HCT116 (cell line): ENCODE measurements around the gene VEGFA. TPM values are rescaled to one million over a fixed set of nuclear protein-coding genes. Genes with fewer than 3 reads are reported as not detected.

Source experiments
- ATAC-seq: fragments of 200-7000 bp; cut with Tn5 transposase; 2 replicates; pipeline ENCODE4 v1.9.1; 2020; ENCODE audit warnings: mild to moderate bottlenecking, moderate library complexity
- BruUV-seq: library from RNA; stranded (reverse); fragments of 400-500 nt; replicated peaks from 2 replicates; lab custom pipeline; 2021; lab: Mats Ljungman, UMichigan
- CTCF ChIA-PET: fragments of 300-600 bp; sonication (Branson Sonifier 250); formaldehyde crosslinking; loops from one replicate; lab custom pipeline; 2021; ENCODE audit warnings: antibody characterized with exemption; lab: Charles Lee
- POLR2A ChIA-PET: fragments of 300-600, 350-600 bp; sonication (Branson Sonifier 250); formaldehyde crosslinking; loops from one replicate; lab custom pipeline; 2021; ENCODE audit warnings: antibody characterized with exemption; lab: Charles Lee
- RAD21 ChIA-PET, 2 experiments: fragments of 300-600 bp; sonication (Branson Sonifier 250); formaldehyde crosslinking; loops; one replicate each; lab custom pipeline; 2023; ENCODE audit warnings: low total read pairs in 2 of 2; ENCODE audit not compliant: uncharacterized antibody in 2 of 2, unreplicated experiment in 2 of 2, low non-redundant PET in 1 of 2; lab: Charles Lee
- DNase-seq: peaks from one replicate; pipeline ENCODE4 v3.0.0-alpha.2; 2010; ENCODE audit warnings: low read depth, low spot score
- H2AFZ ChIP-seq: fragments of 200-600 bp; shearing (Covaris generic), sonication (generic); 2 replicates; pipeline ENCODE4 v1.6.1; 2017; ENCODE audit warnings: low read depth, mixed run types, mixed read lengths, antibody characterized with exemption, low read length; ENCODE audit not compliant: poor library complexity, severe bottlenecking
- H3K27ac ChIP-seq: 2 replicates; pipeline ENCODE4 v1.5.1; 2012; ENCODE audit warnings: low read depth, low read length
- H3K27me3 ChIP-seq: fragments of 200-600 bp; sonication (generic); 2 replicates; pipeline ENCODE4 v1.6.1; 2016; ENCODE audit warnings: mixed run types, low read length, mixed read lengths; ENCODE audit not compliant: insufficient read depth
- H3K36me3 ChIP-seq, 2 experiments: fragments of 200-500 bp in 1 of 2; fragments of 200-600 bp in 1 of 2; sonication (Bioruptor generic) in 1 of 2; sonication (generic) in 1 of 2; 2 replicates each; pipeline versions ENCODE4 v1.5.1 to v1.6.1; 2014 to 2016; ENCODE audit warnings: low read length in 2 of 2, inconsistent platforms in 1 of 2, mixed read lengths in 1 of 2, mixed run types in 1 of 2; ENCODE audit not compliant: insufficient read depth in 2 of 2, control insufficient read depth in 1 of 2
- H3K4me1 ChIP-seq, 2 experiments: fragments of 200-600 bp in 1 of 2; sonication (generic) in 1 of 2; 2 replicates each; pipeline versions ENCODE4 v1.5.1 to v1.6.1; 2012 to 2017; ENCODE audit warnings: low read length in 2 of 2, inconsistent platforms in 1 of 2, mild to moderate bottlenecking in 1 of 2, mixed read lengths in 1 of 2, mixed run types in 1 of 2, moderate library complexity in 1 of 2; ENCODE audit not compliant: insufficient read depth in 2 of 2, control insufficient read depth in 1 of 2
- H3K4me2 ChIP-seq: fragments of 200-600 bp; sonication (generic); 2 replicates; pipeline ENCODE4 v1.6.1; 2017; ENCODE audit warnings: mixed run types, low read length, mixed read lengths
- H3K4me3 ChIP-seq, 2 experiments: fragments of 200-600 bp in 1 of 2; sonication (generic) in 1 of 2; replicated peaks in 1 of 2; 2 replicates each; pipeline ENCODE4 v1.5.1; 2011 to 2016; ENCODE audit warnings: low read length in 2 of 2, control low read depth in 1 of 2, low read depth in 1 of 2, mild to moderate bottlenecking in 1 of 2, mixed read lengths in 1 of 2, mixed run types in 1 of 2
- H3K79me2 ChIP-seq: fragments of 200-600 bp; sonication (generic); 2 replicates; pipeline ENCODE4 v1.6.1; 2017; ENCODE audit warnings: mild to moderate bottlenecking, mixed run types, low read length, moderate library complexity, mixed read lengths; ENCODE audit not compliant: insufficient read depth
- H3K9ac ChIP-seq: fragments of 200-600 bp; sonication (generic); 2 replicates; pipeline ENCODE4 v1.6.1; 2016; ENCODE audit warnings: low read length, mixed read lengths
- H3K9me2 ChIP-seq: fragments of 200-600 bp; sonication (generic), shearing (Covaris generic); 2 replicates; pipeline ENCODE4 v1.6.1; 2017; ENCODE audit warnings: mixed run types, mild to moderate bottlenecking, moderate library complexity; ENCODE audit not compliant: insufficient read depth
- H3K9me3 ChIP-seq, 2 experiments: fragments of 200-500 bp in 1 of 2; fragments of 200-600 bp in 1 of 2; sonication (Bioruptor generic) in 1 of 2; sonication (generic) in 1 of 2; 2 replicates each; pipeline ENCODE4 v1.6.1; 2014 to 2017; ENCODE audit warnings: low read length in 2 of 2, mixed read lengths in 2 of 2, inconsistent platforms in 1 of 2, low read depth in 1 of 2, mild to moderate bottlenecking in 1 of 2, mixed run types in 1 of 2, moderate library complexity in 1 of 2; ENCODE audit not compliant: control insufficient read depth in 1 of 2, insufficient read depth in 1 of 2
- H4K20me1 ChIP-seq: fragments of 200-600 bp; sonication (generic), shearing (Covaris generic); 2 replicates; pipeline ENCODE4 v1.6.1; 2017; ENCODE audit warnings: mixed run types, mild to moderate bottlenecking, moderate library complexity; ENCODE audit not compliant: insufficient read depth
- CBX3 ChIP-seq: IDR thresholded peaks from 2 replicates; pipeline ENCODE4 v1.6.1; 2012; ENCODE audit warnings: low read depth
- CEBPB ChIP-seq: IDR thresholded peaks from 2 replicates; pipeline ENCODE4 v1.6.1; 2012; ENCODE audit warnings: low read depth
- EGR1 ChIP-seq: IDR thresholded peaks from 2 replicates; pipeline ENCODE4 v1.6.1; 2012; ENCODE audit warnings: low read depth
- ELF1 ChIP-seq: IDR thresholded peaks from 2 replicates; pipeline ENCODE4 v1.6.1; 2012; ENCODE audit warnings: low read depth, borderline replicate concordance
- EZH2 ChIP-seq: fragments of 200-600 bp; sonication (generic); IDR thresholded peaks from 2 replicates; pipeline ENCODE4 v1.6.1; 2017; ENCODE audit warnings: antibody characterized with exemption, mixed run types
- EZH2phosphoT487 ChIP-seq: fragments of 200-600 bp; IDR thresholded peaks from 2 replicates; pipeline ENCODE4 v1.6.1; 2018; ENCODE audit warnings: antibody characterized with exemption, borderline replicate concordance
- FOSL1 ChIP-seq: IDR thresholded peaks from 2 replicates; pipeline ENCODE4 v1.6.1; 2012; ENCODE audit warnings: low read depth
- JUND ChIP-seq: IDR thresholded peaks from 2 replicates; pipeline ENCODE4 v1.6.1; 2012
- POLR2A ChIP-seq: IDR thresholded peaks from 2 replicates; pipeline ENCODE4 v1.7.0; 2011; ENCODE audit warnings: borderline replicate concordance; ENCODE audit not compliant: insufficient read depth, insufficient read length; ENCODE audit errors: extremely low read depth
- POLR2AphosphoS5 ChIP-seq: IDR thresholded peaks from 2 replicates; pipeline ENCODE4 v1.6.1; 2011; ENCODE audit warnings: mild to moderate bottlenecking, low read depth, low read length, moderate library complexity
- RAD21 ChIP-seq: IDR thresholded peaks from 2 replicates; pipeline ENCODE4 v1.6.1; 2012; ENCODE audit warnings: low read depth, mild to moderate bottlenecking
- SIN3A ChIP-seq: IDR thresholded peaks from 2 replicates; pipeline ENCODE4 v1.6.1; 2012; ENCODE audit warnings: low read depth
- SP1 ChIP-seq: IDR thresholded peaks from 2 replicates; pipeline ENCODE4 v1.6.1; 2012; ENCODE audit warnings: low read depth
- SRF ChIP-seq: IDR thresholded peaks from 2 replicates; pipeline ENCODE4 v1.6.1; 2012; ENCODE audit warnings: low read depth
- TCF7L2 ChIP-seq: IDR thresholded peaks from 2 replicates; pipeline ENCODE4 v1.7.0; 2011; ENCODE audit warnings: borderline replicate concordance, inconsistent platforms; ENCODE audit not compliant: insufficient read depth, insufficient read length; ENCODE audit errors: extremely low read depth
- ZFX ChIP-seq: fragments of 450-650 bp; IDR thresholded peaks from 2 replicates; pipeline ENCODE4 v1.6.1; 2017
- intact Hi-C: fragments of 100-400 bp; cut with micrococcal nuclease; formaldehyde crosslinking; loops from 2 replicates; pipeline ENCODE4 v1.10.0; 2022
- total RNA-seq: library from RNA; stranded (reverse); gene quantifications from one replicate; pipeline ENCODE4 v1.2.1, GENCODE V29; 2021; ENCODE audit not compliant: unreplicated experiment
- TF ChIP-seq, protein P1 (sequence below): IDR thresholded peaks from 2 replicates; pipeline ENCODE4 v1.6.1; 2012
- TF ChIP-seq, protein P2 (sequence below), 3 experiments: fragments of 200-600 bp in 1 of 3; sonication (generic) in 1 of 3; IDR thresholded peaks in 2 of 3; conservative IDR thresholded peaks in 1 of 3; 2 replicates each; pipeline ENCODE4 v1.5.1; 2012 to 2017; ENCODE audit warnings: low read depth in 2 of 3, low read length in 2 of 3, antibody characterized with exemption in 1 of 3, borderline replicate concordance in 1 of 3, control low read depth in 1 of 3, mild to moderate bottlenecking in 1 of 3, mixed read lengths in 1 of 3, mixed run types in 1 of 3, moderate library complexity in 1 of 3; ENCODE audit not compliant: insufficient read depth in 1 of 3
- TF ChIP-seq, protein P3 (sequence below): IDR thresholded peaks from 2 replicates; pipeline ENCODE4 v1.6.1; 2012; ENCODE audit warnings: low read depth
- TF ChIP-seq, protein P4 (sequence below): IDR thresholded peaks from 2 replicates; pipeline ENCODE4 v1.6.1; 2011; ENCODE audit warnings: mild to moderate bottlenecking, low read length, moderate library complexity; ENCODE audit not compliant: insufficient replicate concordance; ENCODE audit errors: extremely low read depth

The VEGFA gene
- total RNA-seq, 1 experiment from 2014 or later, result 112 TPM

DNA sequence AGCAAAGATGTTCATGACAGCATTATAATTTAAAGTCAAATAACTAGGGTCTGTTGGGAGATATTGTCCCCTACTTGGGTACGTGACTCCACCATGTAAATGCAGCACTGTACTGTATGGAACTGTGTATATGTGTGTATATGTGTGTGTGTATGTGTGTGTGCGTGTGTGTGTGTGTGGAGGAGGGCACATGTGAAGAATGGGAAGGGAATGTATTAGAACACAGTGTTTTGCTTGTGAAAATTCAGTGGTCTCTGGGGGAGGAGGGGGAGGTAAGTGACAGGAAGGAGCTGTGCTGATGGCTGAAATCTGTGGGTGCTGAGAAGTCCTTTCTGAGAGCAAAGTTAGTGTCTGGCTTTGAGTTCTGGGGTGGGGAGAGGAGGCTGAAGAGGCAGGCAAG, 23.9 kb upstream of the VEGFA start:
- Histone ChIP-seq H2AFZ (no peak overlapping the region), H4K20me1 (no peaks in the 10 kb centered on the region), H3K9me2 (no peaks in the 10 kb centered on the region), H3K4me2 (no peak overlapping the region), H3K9ac (no peak overlapping the region), H3K27ac (no peak overlapping the region), H3K4me3 (no peak overlapping the region)
- CTCF ChIA-PET, result interaction anchor here (0.6 to 1.2 kb wide), 2 partner anchors 24 to 54 kb away, joined by 3 to 4 read pairs; partner anchors contain the start of gene VEGFA
- no TSS peak for BruUV-seq
- RAD21 ChIA-PET, result no interaction called here
- intact Hi-C loops, result no loop called here
- TF ChIP-seq ELF1 (no peak), SIN3A (no peak), CEBPB (no peak), JUND (no peak), TCF7L2 (no peak), SP1 (no peak), FOSL1 (no peak), EZH2phosphoT487 (no peak), ZFX (no peak), CBX3 (no peak), POLR2A (no peak), POLR2AphosphoS5 (no peak), EGR1 (no peak), SRF (no peak), RAD21 (no peak), EZH2 (no peak)
- TF ChIP-seq, protein P1, sequence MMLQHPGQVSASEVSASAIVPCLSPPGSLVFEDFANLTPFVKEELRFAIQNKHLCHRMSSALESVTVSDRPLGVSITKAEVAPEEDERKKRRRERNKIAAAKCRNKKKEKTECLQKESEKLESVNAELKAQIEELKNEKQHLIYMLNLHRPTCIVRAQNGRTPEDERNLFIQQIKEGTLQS, result no peak
- TF ChIP-seq, protein P2, sequence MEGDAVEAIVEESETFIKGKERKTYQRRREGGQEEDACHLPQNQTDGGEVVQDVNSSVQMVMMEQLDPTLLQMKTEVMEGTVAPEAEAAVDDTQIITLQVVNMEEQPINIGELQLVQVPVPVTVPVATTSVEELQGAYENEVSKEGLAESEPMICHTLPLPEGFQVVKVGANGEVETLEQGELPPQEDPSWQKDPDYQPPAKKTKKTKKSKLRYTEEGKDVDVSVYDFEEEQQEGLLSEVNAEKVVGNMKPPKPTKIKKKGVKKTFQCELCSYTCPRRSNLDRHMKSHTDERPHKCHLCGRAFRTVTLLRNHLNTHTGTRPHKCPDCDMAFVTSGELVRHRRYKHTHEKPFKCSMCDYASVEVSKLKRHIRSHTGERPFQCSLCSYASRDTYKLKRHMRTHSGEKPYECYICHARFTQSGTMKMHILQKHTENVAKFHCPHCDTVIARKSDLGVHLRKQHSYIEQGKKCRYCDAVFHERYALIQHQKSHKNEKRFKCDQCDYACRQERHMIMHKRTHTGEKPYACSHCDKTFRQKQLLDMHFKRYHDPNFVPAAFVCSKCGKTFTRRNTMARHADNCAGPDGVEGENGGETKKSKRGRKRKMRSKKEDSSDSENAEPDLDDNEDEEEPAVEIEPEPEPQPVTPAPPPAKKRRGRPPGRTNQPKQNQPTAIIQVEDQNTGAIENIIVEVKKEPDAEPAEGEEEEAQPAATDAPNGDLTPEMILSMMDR (IDR thresholded peaks at IDR 0.05 in 2 of 3, conservative IDR thresholded peaks at IDR 0.05 in 1 of 3; ENCODE audit: borderline replicate concordance in 1 of 3, insufficient read depth in 1 of 3, low read depth in 2 of 3, low read length in 2 of 3), result no peak
- TF ChIP-seq, protein P3, sequence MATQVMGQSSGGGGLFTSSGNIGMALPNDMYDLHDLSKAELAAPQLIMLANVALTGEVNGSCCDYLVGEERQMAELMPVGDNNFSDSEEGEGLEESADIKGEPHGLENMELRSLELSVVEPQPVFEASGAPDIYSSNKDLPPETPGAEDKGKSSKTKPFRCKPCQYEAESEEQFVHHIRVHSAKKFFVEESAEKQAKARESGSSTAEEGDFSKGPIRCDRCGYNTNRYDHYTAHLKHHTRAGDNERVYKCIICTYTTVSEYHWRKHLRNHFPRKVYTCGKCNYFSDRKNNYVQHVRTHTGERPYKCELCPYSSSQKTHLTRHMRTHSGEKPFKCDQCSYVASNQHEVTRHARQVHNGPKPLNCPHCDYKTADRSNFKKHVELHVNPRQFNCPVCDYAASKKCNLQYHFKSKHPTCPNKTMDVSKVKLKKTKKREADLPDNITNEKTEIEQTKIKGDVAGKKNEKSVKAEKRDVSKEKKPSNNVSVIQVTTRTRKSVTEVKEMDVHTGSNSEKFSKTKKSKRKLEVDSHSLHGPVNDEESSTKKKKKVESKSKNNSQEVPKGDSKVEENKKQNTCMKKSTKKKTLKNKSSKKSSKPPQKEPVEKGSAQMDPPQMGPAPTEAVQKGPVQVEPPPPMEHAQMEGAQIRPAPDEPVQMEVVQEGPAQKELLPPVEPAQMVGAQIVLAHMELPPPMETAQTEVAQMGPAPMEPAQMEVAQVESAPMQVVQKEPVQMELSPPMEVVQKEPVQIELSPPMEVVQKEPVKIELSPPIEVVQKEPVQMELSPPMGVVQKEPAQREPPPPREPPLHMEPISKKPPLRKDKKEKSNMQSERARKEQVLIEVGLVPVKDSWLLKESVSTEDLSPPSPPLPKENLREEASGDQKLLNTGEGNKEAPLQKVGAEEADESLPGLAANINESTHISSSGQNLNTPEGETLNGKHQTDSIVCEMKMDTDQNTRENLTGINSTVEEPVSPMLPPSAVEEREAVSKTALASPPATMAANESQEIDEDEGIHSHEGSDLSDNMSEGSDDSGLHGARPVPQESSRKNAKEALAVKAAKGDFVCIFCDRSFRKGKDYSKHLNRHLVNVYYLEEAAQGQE, result no peak
- TF ChIP-seq, protein P4, sequence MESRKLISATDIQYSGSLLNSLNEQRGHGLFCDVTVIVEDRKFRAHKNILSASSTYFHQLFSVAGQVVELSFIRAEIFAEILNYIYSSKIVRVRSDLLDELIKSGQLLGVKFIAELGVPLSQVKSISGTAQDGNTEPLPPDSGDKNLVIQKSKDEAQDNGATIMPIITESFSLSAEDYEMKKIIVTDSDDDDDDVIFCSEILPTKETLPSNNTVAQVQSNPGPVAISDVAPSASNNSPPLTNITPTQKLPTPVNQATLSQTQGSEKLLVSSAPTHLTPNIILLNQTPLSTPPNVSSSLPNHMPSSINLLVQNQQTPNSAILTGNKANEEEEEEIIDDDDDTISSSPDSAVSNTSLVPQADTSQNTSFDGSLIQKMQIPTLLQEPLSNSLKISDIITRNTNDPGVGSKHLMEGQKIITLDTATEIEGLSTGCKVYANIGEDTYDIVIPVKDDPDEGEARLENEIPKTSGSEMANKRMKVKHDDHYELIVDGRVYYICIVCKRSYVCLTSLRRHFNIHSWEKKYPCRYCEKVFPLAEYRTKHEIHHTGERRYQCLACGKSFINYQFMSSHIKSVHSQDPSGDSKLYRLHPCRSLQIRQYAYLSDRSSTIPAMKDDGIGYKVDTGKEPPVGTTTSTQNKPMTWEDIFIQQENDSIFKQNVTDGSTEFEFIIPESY, result no peak
- TF ChIP-seq, all 23 proteins: peak for 0
- Histone ChIP-seq H3K27me3 (no peaks in the 10 kb centered on the region), H3K9me3 (no peaks in the 10 kb centered on the region), H3K79me2 (no peaks in the 10 kb centered on the region), H3K36me3 (no peaks in the 10 kb centered on the region), H3K4me1 (no peaks in the 10 kb centered on the region)
- POLR2A ChIA-PET, result no interaction called here
- DNase-seq (no peak), ATAC-seq (no peak)
